Measurements from ENCODE around the gene SORL1-AS1.

Gene SORL1-AS1

DNA sequence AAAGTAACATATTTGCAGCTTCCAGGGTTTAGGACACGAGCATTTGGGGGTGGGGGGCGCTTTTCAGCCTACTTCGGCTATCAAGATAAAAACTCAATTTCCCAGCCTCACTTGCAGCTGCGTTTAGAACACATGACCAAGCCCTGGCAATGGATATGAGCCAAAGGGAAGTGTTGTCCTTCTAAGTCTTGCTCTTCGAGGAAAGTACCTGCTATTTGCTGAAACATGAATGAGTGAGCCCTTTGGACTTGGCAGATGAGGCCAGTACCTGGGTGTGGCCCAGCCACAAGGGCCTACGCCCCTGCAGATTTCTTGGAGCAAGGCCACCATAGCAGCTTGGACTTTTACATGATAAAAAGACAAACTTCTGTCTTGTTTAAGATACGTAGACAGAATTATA is 60.9 kb downstream of the SORL1-AS1 start:
- no peak for DNase-seq (ENCODE audit: low read depth)

DNA sequence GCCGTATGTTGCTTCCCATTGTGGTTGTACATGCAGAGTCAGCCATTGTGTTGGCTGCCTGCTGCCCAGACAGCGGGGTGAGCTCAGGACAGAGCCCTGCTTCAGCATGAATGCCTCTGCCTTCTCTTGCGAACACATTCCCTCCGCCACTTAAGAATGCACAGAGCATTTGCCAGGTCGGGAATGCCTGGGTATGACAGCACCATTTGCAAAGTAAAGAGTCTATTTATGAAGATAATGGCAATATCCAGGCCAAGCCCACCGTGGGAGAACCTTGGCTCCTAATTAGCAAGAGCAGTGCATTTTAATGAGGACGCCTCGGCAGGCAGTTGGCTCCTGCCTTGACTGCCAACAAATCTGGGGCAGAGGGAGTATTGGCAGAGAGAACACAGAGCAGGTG is 63.1 kb downstream of the SORL1-AS1 start:
- DNase-seq (ENCODE audit: low read depth): no peak

Measured in amniotic epithelial cell (primary cell).